ENCODE results near the gene SLC25A28. TPM values are rescaled to one million over a fixed set of nuclear protein-coding genes. Genes with fewer than 3 reads are reported as not detected.

Gene SLC25A28
- total RNA-seq, 2 donors from 2014 or later = 16.0 to 50.6 TPM

DNA sequence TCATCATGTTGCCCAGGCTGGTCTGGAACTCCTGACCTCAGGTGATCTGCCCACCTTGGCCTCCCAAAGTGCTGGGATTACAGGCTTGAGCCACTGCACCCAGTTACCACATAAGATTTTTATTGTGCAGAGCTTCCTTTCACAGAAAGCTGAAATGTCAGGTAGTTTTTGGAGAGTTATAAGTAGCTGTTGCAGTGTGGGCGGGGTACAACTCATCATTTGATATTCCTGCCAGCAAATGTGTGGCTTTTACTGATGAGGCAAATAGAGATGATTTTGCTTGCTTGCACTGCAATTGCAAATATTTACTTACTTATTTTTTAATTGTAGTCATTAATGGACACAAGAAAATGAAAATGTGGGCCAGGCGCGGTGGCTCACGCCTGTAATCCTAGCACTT lies 55.1 kb downstream of the SLC25A28 start:
- WGBS = 81% methylated on average over 4 of the region's 4 CpGs
- intact Hi-C loops (cut with DNase I) = no loop called here
- no peak for TF ChIP-seq POLR2AphosphoS5 (IDR thresholded peaks at IDR 0.05)
- TF ChIP-seq POLR2A (IDR thresholded peaks at IDR 0.05) = no peak
- no peaks in the 10 kb centered on the region for H3K4me1 ChIP-seq (replicated peaks)
- peaks cover 3% of the 10 kb centered on the region for H3K27me3 ChIP-seq (replicated peaks; ENCODE audit: insufficient read depth)
- no peaks in the 10 kb centered on the region for H3K9me3 ChIP-seq
- no peaks in the 10 kb centered on the region for H3K36me3 ChIP-seq
- no peak overlapping the region for H3K4me3 ChIP-seq
- no peak for DNase-seq (ENCODE audit: low spot score)
- H3K27ac ChIP-seq = no peak overlapping the region

DNA sequence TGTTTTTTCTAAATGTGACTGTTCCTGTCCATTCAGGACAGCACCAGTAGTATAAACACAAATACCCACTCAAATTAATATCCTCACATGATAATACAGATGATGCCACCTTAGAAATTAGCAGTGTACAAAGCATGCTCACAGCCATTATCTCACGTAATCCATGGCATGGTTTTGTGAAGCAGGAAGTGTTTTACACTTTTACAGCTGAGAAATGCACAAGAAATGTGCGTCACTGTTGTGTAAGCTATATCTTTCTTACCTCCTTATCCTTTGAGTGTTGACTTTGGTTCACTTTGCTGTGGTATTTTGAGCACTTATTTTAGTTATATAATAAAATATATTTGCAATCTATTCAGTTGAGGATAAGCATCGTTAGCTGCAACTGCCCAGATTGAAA lies 55.9 kb downstream of the SLC25A28 start:
- Histone ChIP-seq H3K36me3 (no peaks in the 10 kb centered on the region), H3K4me1 (replicated peaks) (no peaks in the 10 kb centered on the region), H3K27me3 (replicated peaks; ENCODE audit: insufficient read depth) (peaks cover 3% of the 10 kb centered on the region), H3K27ac (no peak overlapping the region), H3K4me3 (no peak overlapping the region), H3K9me3 (no peaks in the 10 kb centered on the region)
- DNase-seq (ENCODE audit: low spot score) = no peak
- TF ChIP-seq, protein P1, sequence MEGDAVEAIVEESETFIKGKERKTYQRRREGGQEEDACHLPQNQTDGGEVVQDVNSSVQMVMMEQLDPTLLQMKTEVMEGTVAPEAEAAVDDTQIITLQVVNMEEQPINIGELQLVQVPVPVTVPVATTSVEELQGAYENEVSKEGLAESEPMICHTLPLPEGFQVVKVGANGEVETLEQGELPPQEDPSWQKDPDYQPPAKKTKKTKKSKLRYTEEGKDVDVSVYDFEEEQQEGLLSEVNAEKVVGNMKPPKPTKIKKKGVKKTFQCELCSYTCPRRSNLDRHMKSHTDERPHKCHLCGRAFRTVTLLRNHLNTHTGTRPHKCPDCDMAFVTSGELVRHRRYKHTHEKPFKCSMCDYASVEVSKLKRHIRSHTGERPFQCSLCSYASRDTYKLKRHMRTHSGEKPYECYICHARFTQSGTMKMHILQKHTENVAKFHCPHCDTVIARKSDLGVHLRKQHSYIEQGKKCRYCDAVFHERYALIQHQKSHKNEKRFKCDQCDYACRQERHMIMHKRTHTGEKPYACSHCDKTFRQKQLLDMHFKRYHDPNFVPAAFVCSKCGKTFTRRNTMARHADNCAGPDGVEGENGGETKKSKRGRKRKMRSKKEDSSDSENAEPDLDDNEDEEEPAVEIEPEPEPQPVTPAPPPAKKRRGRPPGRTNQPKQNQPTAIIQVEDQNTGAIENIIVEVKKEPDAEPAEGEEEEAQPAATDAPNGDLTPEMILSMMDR (IDR thresholded peaks at IDR 0.05) = no peak
- no peak for TF ChIP-seq POLR2AphosphoS5 (IDR thresholded peaks at IDR 0.05)
- no peak for TF ChIP-seq POLR2A (IDR thresholded peaks at IDR 0.05)
- 47% methylated on average over 3 of the region's 3 CpGs for WGBS
- intact Hi-C loops (cut with DNase I) = no loop called here

DNA sequence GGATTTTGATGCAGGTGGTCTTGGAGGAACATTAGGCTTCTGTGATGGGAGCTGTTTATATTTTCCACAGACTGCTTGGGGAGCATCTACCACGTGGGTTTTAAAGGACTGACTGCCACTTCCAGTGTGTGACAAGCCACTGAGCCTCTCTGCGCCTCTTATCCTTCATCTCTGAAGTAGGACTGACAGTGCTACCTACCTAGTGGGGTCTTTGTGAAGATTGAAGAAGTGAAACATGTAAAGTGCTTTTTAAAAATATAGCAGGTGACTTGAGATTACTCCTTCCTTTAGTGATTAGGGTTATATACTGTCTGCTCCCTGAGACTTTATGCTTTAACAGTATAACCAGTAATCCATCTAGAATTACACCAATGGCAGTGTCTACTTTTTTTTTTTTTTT lies 57.6 kb downstream of the SLC25A28 start:
- no peaks in the 10 kb centered on the region for H3K9me3 ChIP-seq
- no peak overlapping the region for H3K4me3 ChIP-seq
- intact Hi-C loops (cut with DNase I) = no loop called here
- no peak overlapping the region for H3K27ac ChIP-seq
- H3K36me3 ChIP-seq = no peaks in the 10 kb centered on the region
- TF ChIP-seq, protein P1 (IDR thresholded peaks at IDR 0.05) = no peak
- TF ChIP-seq POLR2AphosphoS5 (IDR thresholded peaks at IDR 0.05) = no peak
- TF ChIP-seq POLR2A (IDR thresholded peaks at IDR 0.05) = no peak
- no peaks in the 10 kb centered on the region for H3K27me3 ChIP-seq (replicated peaks; ENCODE audit: insufficient read depth)
- 51% methylated on average over 2 of the region's 2 CpGs for WGBS
- no peaks in the 10 kb centered on the region for H3K4me1 ChIP-seq (replicated peaks)
- no peak for DNase-seq (ENCODE audit: low spot score)

Small RNAs within 50 kb of the gene (small RNA-seq; reads per million reads assigned to genes)
- gene AL133353.1 = 0 reads per million in 2 donors

Other genes with a start within 250 kb of the SLC25A28 start
- gene GOT1, start 189.8 kb downstream of the SLC25A28 start, total RNA-seq = 10 to 100 TPM; 19.7 to 20.3 TPM
- not detected for gene NKX2-3, start 87.5 kb downstream of the SLC25A28 start, total RNA-seq
- gene ENTPD7, start 39.1 kb upstream of the SLC25A28 start, total RNA-seq = 10 to 100 TPM in 1 of 2 donors, 1 to 10 TPM in 1; 8.1 to 17.4 TPM
- gene COX15, start 111.7 kb upstream of the SLC25A28 start, total RNA-seq = 10 to 100 TPM; 36.5 to 41.2 TPM
- 10 to 100 TPM; 18.4 to 27.3 TPM for gene CUTC, start 111.8 kb upstream of the SLC25A28 start, total RNA-seq
- gene ABCC2, start 162.2 kb upstream of the SLC25A28 start, total RNA-seq = under 1 TPM; 0.14 to 0.74 TPM

Data from prostate gland (tissue), 2 donors.